ENCODE results near the gene KREMEN1.

The KREMEN1 gene

GRCh38 chr22:29078036-29078868 is 5.4 kb downstream of the KREMEN1 start:
- TF ChIP-seq CTCF (IDR thresholded peaks at IDR 0.05; ENCODE audit: low read depth, low read length, missing control alignments), result no peak
- Histone ChIP-seq H3K36me3 (replicated peaks) (no peaks in the 10 kb centered on the region), H3K27me3 (replicated peaks) (peaks cover 2% of the 10 kb centered on the region), H3K27ac (no peak overlapping the region), H3K4me3 (ENCODE audit: low read depth, low read length) (no peak overlapping the region)
- no peak for DNase-seq
- in situ Hi-C loops (cut with HindIII; ENCODE audit: low pct_ligation_motif_present, low sequenced_read_pairs), result no loop called here

- in situ Hi-C loops (cut with HindIII; ENCODE audit: low pct_ligation_motif_present, low sequenced_read_pairs), result no loop called here
- no peak for DNase-seq
- H3K27ac ChIP-seq, result no peak overlapping the region
- H3K27me3 ChIP-seq (replicated peaks), result no peaks in the 10 kb centered on the region
- H3K36me3 ChIP-seq (replicated peaks), result no peaks in the 10 kb centered on the region
- H3K4me3 ChIP-seq (ENCODE audit: low read depth, low read length), result no peak overlapping the region
- TF ChIP-seq CTCF (IDR thresholded peaks at IDR 0.05; ENCODE audit: low read depth, low read length, missing control alignments), result no peak
Observed at GRCh38 chr22:29078869-29079207, 6.0 kb downstream of the KREMEN1 start.

GRCh38 chr22:29079218-29079901 is 6.5 kb downstream of the KREMEN1 start:
- in situ Hi-C loops (cut with HindIII; ENCODE audit: low pct_ligation_motif_present, low sequenced_read_pairs), result no loop called here
- no peak for DNase-seq

GRCh38 chr22:29080106-29080975 is 7.5 kb downstream of the KREMEN1 start:
- no peak for DNase-seq
- TF ChIP-seq CTCF (IDR thresholded peaks at IDR 0.05; ENCODE audit: low read depth, low read length, missing control alignments), result no peak
- Histone ChIP-seq H3K27ac (no peak overlapping the region), H3K4me3 (ENCODE audit: low read depth, low read length) (no peak overlapping the region), H3K27me3 (replicated peaks) (no peaks in the 10 kb centered on the region), H3K36me3 (replicated peaks) (no peaks in the 10 kb centered on the region)
- in situ Hi-C loops (cut with HindIII; ENCODE audit: low pct_ligation_motif_present, low sequenced_read_pairs), result no loop called here

More at GRCh38 chr22:29079218-29079901, 6.5 kb downstream of the KREMEN1 start:
- no peaks in the 10 kb centered on the region for H3K36me3 ChIP-seq (replicated peaks)
- no peak overlapping the region for H3K27ac ChIP-seq
- no peak overlapping the region for H3K4me3 ChIP-seq (ENCODE audit: low read depth, low read length)
- TF ChIP-seq CTCF (IDR thresholded peaks at IDR 0.05; ENCODE audit: low read depth, low read length, missing control alignments), result no peak
- no peaks in the 10 kb centered on the region for H3K27me3 ChIP-seq (replicated peaks)

- no peak for DNase-seq
- no peaks in the 10 kb centered on the region for H3K27me3 ChIP-seq (replicated peaks)
- H3K4me3 ChIP-seq (ENCODE audit: low read depth, low read length), result no peak overlapping the region
- TF ChIP-seq CTCF (IDR thresholded peaks at IDR 0.05; ENCODE audit: low read depth, low read length, missing control alignments), result no peak
- in situ Hi-C loops (cut with HindIII; ENCODE audit: low pct_ligation_motif_present, low sequenced_read_pairs), result no loop called here
- H3K27ac ChIP-seq, result no peak overlapping the region
- no peaks in the 10 kb centered on the region for H3K36me3 ChIP-seq (replicated peaks)
Observed at GRCh38 chr22:29081517-29082236, 8.8 kb downstream of the KREMEN1 start.

Data from brain microvascular endothelial cell (primary cell).